Measurements from ENCODE around the gene WWTR1. TPM values are rescaled to one million over a fixed set of nuclear protein-coding genes. Genes with fewer than 3 reads are reported as not detected.
A peak's percentile ranks its signal among the peaks of the same experiment; 100 is the strongest.

Gene WWTR1
- total RNA-seq, 1 experiment from 2014 or later = 79.7 TPM

DNA sequence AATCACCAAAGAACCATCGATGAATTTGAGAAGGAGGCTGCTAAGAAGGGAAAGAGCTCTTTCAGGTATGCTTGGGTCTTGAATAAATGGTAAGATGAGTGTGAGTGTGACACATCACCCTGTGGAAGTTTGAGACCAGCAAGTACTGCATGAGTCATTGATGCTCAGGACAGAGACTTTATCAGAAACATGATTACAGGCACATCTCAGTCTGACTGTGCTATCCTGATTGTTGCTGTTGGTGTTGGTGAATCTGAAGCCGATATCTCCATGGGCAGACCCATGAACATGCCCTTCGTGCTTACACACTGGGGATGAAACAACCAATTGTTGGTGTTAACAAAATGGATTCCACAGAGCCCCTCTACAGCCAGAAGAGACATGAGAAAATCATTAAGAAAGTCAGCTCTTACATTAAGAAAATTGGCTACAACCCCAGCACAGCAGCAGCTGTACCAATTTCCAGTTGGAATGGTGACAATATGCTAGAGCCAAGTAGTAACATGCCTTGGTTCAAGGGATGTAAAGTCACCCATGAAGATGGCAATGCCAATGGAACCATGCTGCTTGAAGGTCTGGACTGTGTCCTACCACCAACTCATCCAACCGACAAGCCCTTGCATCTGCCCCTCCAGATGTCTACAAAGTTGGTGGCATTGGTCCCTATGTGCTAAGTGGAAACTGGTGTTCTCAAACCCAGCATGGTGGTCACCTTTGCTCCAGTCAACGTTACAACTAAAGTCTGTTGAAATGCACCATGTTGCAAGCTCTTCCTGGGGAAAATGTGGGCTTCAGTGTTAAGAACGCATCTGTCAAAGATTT lies 162.9 kb downstream of the WWTR1 start:
- CTCF ChIA-PET = interaction anchor here (0.6 to 0.9 kb wide), 2 partner anchors 34 to 274 kb away, joined by 3 to 5 read pairs; no protein-coding TSS in a partner anchor
- Histone ChIP-seq H3K9me2 (replicated peaks; ENCODE audit: low read length) (no peaks in the 10 kb centered on the region), H4K20me1 (ENCODE audit: low read length) (no peaks in the 10 kb centered on the region), H3K79me2 (ENCODE audit: low read length) (no peaks in the 10 kb centered on the region), H2AFZ (ENCODE audit: low read length) (no peak overlapping the region), H3F3A (ENCODE audit: low read length, unreplicated experiment) (no peaks in the 10 kb centered on the region), H3K4me3 (ENCODE audit: low read length) (no peak overlapping the region), H3K36me3 (ENCODE audit: low read depth, low read length) (no peaks in the 10 kb centered on the region), H3K4me2 (ENCODE audit: low read length) (no peak overlapping the region), H3K9ac (ENCODE audit: low read length) (no peak overlapping the region), H3K27me3 (ENCODE audit: low read length) (no peaks in the 10 kb centered on the region), H3K27ac (ENCODE audit: low read length) (no peak overlapping the region), H3K9me3 (ENCODE audit: low read length) (no peaks in the 10 kb centered on the region), H3K4me1 (ENCODE audit: insufficient read depth, low read length) (peaks cover 9% of the 10 kb centered on the region)
- DNase-seq = peak; percentile 66
- BruUV-seq (replicated peaks) = no TSS peak
- POLR2A ChIA-PET (ENCODE audit: unreplicated experiment) = interaction anchor here (0.7 to 0.8 kb wide), 3 partner anchors 44 to 313 kb away, joined by 3 to 7 read pairs (median 5); partner anchors contain the start of gene WWTR1
- intact Hi-C loops (cut with micrococcal nuclease) = loop anchor here (1.0 kb wide), 3 partner anchors 222 to 313 kb away; no protein-coding TSS in a partner anchor
- ATAC-seq = peak; percentile 58
- TF ChIP-seq EZH2phosphoT487 (IDR thresholded peaks at IDR 0.05; ENCODE audit: borderline replicate concordance, low read length) (no peak), EZH2 (IDR thresholded peaks at IDR 0.05; ENCODE audit: low read length, unreplicated experiment) (no peak), CTCF (conservative IDR thresholded peaks at IDR 0.05; ENCODE audit: low read depth, low read length) (no peak)

DNA sequence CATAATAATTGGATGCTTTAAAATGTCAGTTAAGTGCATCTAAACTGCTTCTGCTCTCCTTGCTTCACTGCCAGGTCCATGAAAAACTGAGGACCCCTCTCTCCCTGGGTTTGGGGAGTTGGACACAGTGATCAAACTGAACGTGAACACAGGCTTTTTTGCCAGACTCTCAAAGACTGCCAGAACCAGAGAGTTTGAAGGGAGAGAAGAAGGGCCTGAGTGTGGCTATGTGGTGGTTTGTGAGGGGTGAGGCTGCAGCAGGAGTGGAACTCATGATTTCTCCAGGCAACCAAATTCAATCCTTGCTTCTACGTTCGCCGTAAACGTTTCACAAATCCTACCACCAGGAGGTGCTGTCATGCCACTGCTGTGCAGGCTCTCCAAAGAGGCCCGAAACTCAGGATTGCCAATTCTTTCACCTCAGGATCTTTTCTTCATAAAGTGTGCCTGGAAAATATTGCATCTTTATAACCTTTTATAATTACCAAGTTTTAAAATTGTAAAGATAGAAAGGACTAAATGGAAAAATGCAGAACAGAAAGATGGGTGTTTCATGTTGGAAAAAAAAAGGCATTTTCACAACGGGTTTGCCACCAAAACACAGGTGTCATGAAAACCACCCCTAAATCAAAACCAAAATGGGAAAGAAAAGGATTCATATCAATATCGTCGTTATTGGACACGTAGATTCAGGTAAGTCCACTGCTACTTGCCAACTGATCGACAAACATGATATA lies 163.6 kb downstream of the WWTR1 start:
- no peak overlapping the region for H3K4me2 ChIP-seq (ENCODE audit: low read length)
- peak; percentile 71 for ATAC-seq

More for the DNA sequence above, 163.6 kb downstream of the WWTR1 start:
- H3K27me3 ChIP-seq (ENCODE audit: low read length) = no peaks in the 10 kb centered on the region
- no peak overlapping the region for H3K4me3 ChIP-seq (ENCODE audit: low read length)
- BruUV-seq (replicated peaks) = no TSS peak
- H3K9ac ChIP-seq (ENCODE audit: low read length) = no peak overlapping the region
- no peaks in the 10 kb centered on the region for H3F3A ChIP-seq (ENCODE audit: low read length, unreplicated experiment)
- DNase-seq = peak; percentile 81
- H3K27ac ChIP-seq (ENCODE audit: low read length) = no peak overlapping the region
- no peaks in the 10 kb centered on the region for H3K9me2 ChIP-seq (replicated peaks; ENCODE audit: low read length)
- no peaks in the 10 kb centered on the region for H3K9me3 ChIP-seq (ENCODE audit: low read length)
- no peaks in the 10 kb centered on the region for H3K79me2 ChIP-seq (ENCODE audit: low read length)
- no peaks in the 10 kb centered on the region for H3K36me3 ChIP-seq (ENCODE audit: low read depth, low read length)
- peak overlapping the region; percentile 36; the same call in 1 of the 2 replicates for H2AFZ ChIP-seq (ENCODE audit: low read length)
- CTCF ChIA-PET = interaction anchor here (0.6 to 0.9 kb wide), 2 partner anchors 33 to 275 kb away, joined by 3 to 5 read pairs; no protein-coding TSS in a partner anchor
- H4K20me1 ChIP-seq (ENCODE audit: low read length) = no peaks in the 10 kb centered on the region
- TF ChIP-seq EZH2 (IDR thresholded peaks at IDR 0.05; ENCODE audit: low read length, unreplicated experiment) = no peak
- TF ChIP-seq EZH2phosphoT487 (IDR thresholded peaks at IDR 0.05; ENCODE audit: borderline replicate concordance, low read length) = no peak
- peak; percentile 87 for TF ChIP-seq CTCF (conservative IDR thresholded peaks at IDR 0.05; ENCODE audit: low read depth, low read length)
- peaks cover 9% of the 10 kb centered on the region for H3K4me1 ChIP-seq (ENCODE audit: insufficient read depth, low read length)
- intact Hi-C loops (cut with micrococcal nuclease) = loop anchor here (1.0 kb wide), 3 partner anchors 223 to 314 kb away; no protein-coding TSS in a partner anchor
- POLR2A ChIA-PET (ENCODE audit: unreplicated experiment) = interaction anchor here (0.7 to 0.8 kb wide), 3 partner anchors 44 to 314 kb away, joined by 3 to 7 read pairs (median 5); partner anchors contain the start of gene WWTR1

Measured in PC-3 (cell line).